MM.1S (cell line): ENCODE measurements around the gene KRT4.

ENCODE experiments used
- DNase-seq: peaks from one replicate; pipeline ENCODE4 v3.0.0-alpha.2; 2015
- H2AFZ ChIP-seq: fragments of 300-600 bp; sonication (generic); 2 replicates; pipeline ENCODE4 v1.6.0; 2016; ENCODE audit warnings: antibody characterized with exemption, low read length
- H3F3A ChIP-seq: fragments of 300-600 bp; sonication (generic); 2 replicates; pipeline ENCODE4 v1.6.1; 2016; ENCODE audit warnings: mild to moderate bottlenecking, antibody characterized with exemption, low read length, moderate library complexity, mixed read lengths; ENCODE audit not compliant: insufficient read depth
- H3K27ac ChIP-seq: fragments of 300-600 bp; sonication (generic); 2 replicates; pipeline ENCODE4 v1.5.1; 2016; ENCODE audit warnings: mild to moderate bottlenecking, low read length
- H3K27me3 ChIP-seq: fragments of 300-600 bp; sonication (generic); replicated peaks from 2 replicates; pipeline ENCODE4 v1.6.0; 2016; ENCODE audit warnings: low read length; ENCODE audit not compliant: insufficient read depth
- H3K36me3 ChIP-seq: fragments of 300-600 bp; sonication (generic); replicated peaks from 2 replicates; pipeline ENCODE4 v1.6.1; 2016; ENCODE audit warnings: mild to moderate bottlenecking, low read length, mixed read lengths; ENCODE audit not compliant: insufficient read depth
- H3K4me1 ChIP-seq: fragments of 300-600 bp; sonication (generic); 2 replicates; pipeline ENCODE4 v1.6.1; 2016; ENCODE audit warnings: low read length, mixed read lengths
- H3K4me2 ChIP-seq: fragments of 300-600 bp; sonication (generic); 2 replicates; pipeline ENCODE4 v1.6.0; 2016; ENCODE audit warnings: low read depth, low read length
- H3K4me3 ChIP-seq: fragments of 300-600 bp; sonication (generic); 2 replicates; pipeline ENCODE4 v1.5.1; 2016; ENCODE audit warnings: low read length, mixed read lengths
- H3K79me2 ChIP-seq: fragments of 300-600 bp; sonication (generic); 2 replicates; pipeline ENCODE4 v1.6.1; 2016; ENCODE audit warnings: mixed run types, low read length, mixed read lengths
- H3K9ac ChIP-seq: fragments of 300-600 bp; sonication (generic); 2 replicates; pipeline ENCODE4 v1.6.1; 2016; ENCODE audit warnings: low read length, mixed read lengths
- H3K9me2 ChIP-seq: fragments of 300-600 bp; sonication (generic); replicated peaks from 2 replicates; pipeline ENCODE4 v1.6.1; 2016; ENCODE audit warnings: mild to moderate bottlenecking, low read length, mixed read lengths; ENCODE audit not compliant: insufficient read depth
- H3K9me3 ChIP-seq: fragments of 300-600 bp; sonication (generic); replicated peaks from 2 replicates; pipeline ENCODE4 v1.6.1; 2016; ENCODE audit warnings: mild to moderate bottlenecking, low read length, mixed read lengths; ENCODE audit not compliant: insufficient read depth
- H4K20me1 ChIP-seq: fragments of 300-600 bp; sonication (generic); 2 replicates; pipeline ENCODE4 v1.6.1; 2016; ENCODE audit warnings: mild to moderate bottlenecking, low read length, moderate library complexity, mixed read lengths; ENCODE audit not compliant: insufficient read depth
- EZH2 ChIP-seq: fragments of 300-600 bp; sonication (generic); optimal IDR thresholded peaks from 2 replicates; pipeline ENCODE3; 2017; ENCODE audit warnings: low read depth, mild to moderate bottlenecking, antibody characterized with exemption, low read length, mixed read lengths
- EZH2phosphoT487 ChIP-seq: fragments of 300-600 bp; sonication (generic); IDR thresholded peaks from 2 replicates; pipeline ENCODE4 v1.6.1; 2018; ENCODE audit warnings: antibody characterized with exemption, low read length
- TF ChIP-seq, protein P1 (sequence below): fragments of 300-600 bp; sonication (generic); IDR thresholded peaks from 2 replicates; pipeline ENCODE4 v1.5.1; 2016; ENCODE audit warnings: antibody characterized with exemption, low read length, mixed read lengths

The KRT4 gene

GRCh38 chr12:52783563-52784316 is 30.2 kb downstream of the KRT4 start:
- Histone ChIP-seq H3K36me3 (no peaks in the 10 kb centered on the region), H3K9me2 (no peaks in the 10 kb centered on the region), H3K9me3 (no peaks in the 10 kb centered on the region), H3K4me1 (no peaks in the 10 kb centered on the region), H3F3A (no peaks in the 10 kb centered on the region), H3K4me2 (no peak overlapping the region), H3K9ac (no peak overlapping the region), H4K20me1 (no peaks in the 10 kb centered on the region), H2AFZ (no peak overlapping the region), H3K4me3 (no peak overlapping the region), H3K27ac (no peak overlapping the region), H3K79me2 (no peaks in the 10 kb centered on the region), H3K27me3 (peaks cover 52% of the 10 kb centered on the region)
- DNase-seq, result no peak
- TF ChIP-seq EZH2, result no peak
- TF ChIP-seq, protein P1, sequence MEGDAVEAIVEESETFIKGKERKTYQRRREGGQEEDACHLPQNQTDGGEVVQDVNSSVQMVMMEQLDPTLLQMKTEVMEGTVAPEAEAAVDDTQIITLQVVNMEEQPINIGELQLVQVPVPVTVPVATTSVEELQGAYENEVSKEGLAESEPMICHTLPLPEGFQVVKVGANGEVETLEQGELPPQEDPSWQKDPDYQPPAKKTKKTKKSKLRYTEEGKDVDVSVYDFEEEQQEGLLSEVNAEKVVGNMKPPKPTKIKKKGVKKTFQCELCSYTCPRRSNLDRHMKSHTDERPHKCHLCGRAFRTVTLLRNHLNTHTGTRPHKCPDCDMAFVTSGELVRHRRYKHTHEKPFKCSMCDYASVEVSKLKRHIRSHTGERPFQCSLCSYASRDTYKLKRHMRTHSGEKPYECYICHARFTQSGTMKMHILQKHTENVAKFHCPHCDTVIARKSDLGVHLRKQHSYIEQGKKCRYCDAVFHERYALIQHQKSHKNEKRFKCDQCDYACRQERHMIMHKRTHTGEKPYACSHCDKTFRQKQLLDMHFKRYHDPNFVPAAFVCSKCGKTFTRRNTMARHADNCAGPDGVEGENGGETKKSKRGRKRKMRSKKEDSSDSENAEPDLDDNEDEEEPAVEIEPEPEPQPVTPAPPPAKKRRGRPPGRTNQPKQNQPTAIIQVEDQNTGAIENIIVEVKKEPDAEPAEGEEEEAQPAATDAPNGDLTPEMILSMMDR, result no peak
- no peak for TF ChIP-seq EZH2phosphoT487

DNA sequence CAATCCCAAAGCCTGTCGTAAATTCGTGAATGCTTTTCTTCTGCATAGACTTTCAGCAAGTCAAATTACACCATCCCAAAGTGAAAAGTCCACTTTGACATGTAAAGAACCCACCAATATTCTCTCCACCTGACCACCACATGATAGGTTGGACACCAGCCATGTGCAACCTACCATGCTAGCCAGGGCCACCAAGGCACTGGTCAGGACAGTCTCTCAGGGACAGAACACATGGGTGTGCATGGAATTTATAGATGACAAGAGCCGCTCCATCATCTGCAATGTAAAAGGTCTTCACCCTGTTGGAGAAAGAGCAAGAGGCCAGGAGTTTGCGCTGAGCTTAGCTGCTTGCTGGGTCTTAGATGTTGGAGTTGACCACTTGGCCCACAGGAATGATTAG is 31.4 kb downstream of the KRT4 start:
- H3K4me3 ChIP-seq, result no peak overlapping the region
- H3K9me3 ChIP-seq, result no peaks in the 10 kb centered on the region
- H3K27ac ChIP-seq, result no peak overlapping the region
- peaks cover 56% of the 10 kb centered on the region for H3K27me3 ChIP-seq
- H3K4me2 ChIP-seq, result no peak overlapping the region
- H3K79me2 ChIP-seq, result no peaks in the 10 kb centered on the region
- TF ChIP-seq EZH2 (no peak), EZH2phosphoT487 (no peak)
- TF ChIP-seq, protein P1, result no peak
- no peaks in the 10 kb centered on the region for H3K4me1 ChIP-seq
- H3K9me2 ChIP-seq, result no peaks in the 10 kb centered on the region
- H3K9ac ChIP-seq, result no peak overlapping the region
- H2AFZ ChIP-seq, result no peak overlapping the region
- no peaks in the 10 kb centered on the region for H3F3A ChIP-seq
- no peaks in the 10 kb centered on the region for H4K20me1 ChIP-seq
- H3K36me3 ChIP-seq, result no peaks in the 10 kb centered on the region
- DNase-seq, result no peak

DNA sequence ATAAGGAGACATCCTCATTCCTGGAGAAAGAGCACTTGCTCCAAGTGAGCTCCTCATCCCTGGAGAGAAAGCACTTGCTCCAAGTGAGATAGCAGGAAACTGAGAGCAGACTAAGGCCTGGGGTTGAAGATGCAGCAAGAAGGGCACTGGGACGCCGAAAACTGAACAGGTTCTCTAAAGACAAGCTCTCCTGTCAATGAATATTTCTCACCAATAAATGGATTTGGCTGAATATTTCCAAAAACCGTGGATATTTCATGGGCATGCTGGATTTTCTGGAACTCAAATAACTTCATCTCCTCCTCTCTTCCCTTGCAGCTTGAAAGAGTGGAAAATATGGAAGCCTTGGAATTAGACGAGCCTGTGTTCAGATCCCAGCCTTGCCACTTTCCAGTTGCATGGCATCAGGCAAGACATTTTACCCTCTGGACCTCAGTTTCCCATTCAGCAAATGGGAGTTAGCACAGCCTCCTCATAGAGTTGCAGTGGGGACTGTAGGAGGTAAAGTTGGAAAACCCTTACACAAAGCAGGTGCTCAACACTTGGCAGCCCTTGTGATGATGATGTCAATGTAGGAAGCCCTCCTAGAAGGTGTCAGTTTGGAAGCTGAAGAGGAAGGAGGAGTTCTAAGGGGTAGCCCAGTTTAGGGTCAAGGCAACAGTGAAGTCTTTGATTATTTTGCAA is 32.4 kb downstream of the KRT4 start:
- H3K36me3 ChIP-seq, result no peaks in the 10 kb centered on the region
- H3K79me2 ChIP-seq, result no peaks in the 10 kb centered on the region
- no peak overlapping the region for H3K4me3 ChIP-seq
- H3K4me1 ChIP-seq, result no peaks in the 10 kb centered on the region
- no peak overlapping the region for H2AFZ ChIP-seq
- peaks cover 62% of the 10 kb centered on the region for H3K27me3 ChIP-seq
- H4K20me1 ChIP-seq, result no peaks in the 10 kb centered on the region
- no peak for TF ChIP-seq EZH2phosphoT487
- no peak for TF ChIP-seq EZH2
- TF ChIP-seq, protein P1, result no peak
- no peak overlapping the region for H3K9ac ChIP-seq
- H3K4me2 ChIP-seq, result no peak overlapping the region
- no peak overlapping the region for H3K27ac ChIP-seq
- no peaks in the 10 kb centered on the region for H3K9me2 ChIP-seq
- H3K9me3 ChIP-seq, result no peaks in the 10 kb centered on the region
- DNase-seq, result no peak
- no peaks in the 10 kb centered on the region for H3F3A ChIP-seq
